ENCODE data around the gene CSTF1. TPM values are rescaled to one million over a fixed set of nuclear protein-coding genes. Genes with fewer than 3 reads are reported as not detected.
A peak's percentile ranks its signal among the peaks of the same experiment; 100 is the strongest.
"Not testable (repeated sequence)": the region's sequence is repeated elsewhere in the genome, so short reads cannot be mapped to it uniquely, and the experiment has no call there.

The CSTF1 gene
- total and polyA plus RNA-seq, 2 donors (not counting 3 experiments of a cell fraction or from before 2014, with no cell fraction given): 39.6 to 49.3 TPM

- Histone ChIP-seq H3K36me3 (ENCODE audit: control insufficient read depth in 2 of 2, extremely low read depth in 1 of 2, insufficient read depth in 2 of 2, low read length in 2 of 2) (peaks cover 3 to 12% of the 10 kb centered on the region in 2 experiments), H3K4me2 (ENCODE audit: insufficient read depth, low read length) (peak overlapping the region; percentile 65), H3K4me3 (replicated peaks in 1 of 3; ENCODE audit: insufficient read depth in 1 of 3, low read depth in 1 of 3, low read length in 3 of 3) (peak overlapping the region in 1 of 3 experiments; percentile 78), H3K9ac (replicated peaks; ENCODE audit: extremely low read depth, insufficient read depth, low read length) (peak overlapping the region; percentile 52), H3K4me1 (ENCODE audit: control insufficient read depth, extremely low read depth, insufficient read depth, low read length) (peaks cover 14% of the 10 kb centered on the region), H3K79me2 (ENCODE audit: control insufficient read depth, insufficient read depth, low read length) (peaks cover 77% of the 10 kb centered on the region)
- FAIRE-seq; H3K9me1 ChIP-seq (replicated peaks; ENCODE audit: control insufficient read depth, extremely low read depth, insufficient read depth, low read length); H3K27ac ChIP-seq (ENCODE audit: insufficient read depth, low read depth, low read length); POLR2A ChIA-PET; H2AFZ ChIP-seq (ENCODE audit: low read depth, low read length); dilution Hi-C loops (cut with MboI; ENCODE audit: extremely low pct_ligation_motif_present, low sequenced_read_pairs); DNase-seq (ENCODE audit: low read depth, low spot score); H3K27me3 ChIP-seq (ENCODE audit: control insufficient read depth in 2 of 2, insufficient read depth in 2 of 2, low read length in 2 of 2); CTCF ChIA-PET; H4K20me1 ChIP-seq (replicated peaks; ENCODE audit: control insufficient read depth, extremely low read depth, insufficient read depth, low read length); H3K9me3 ChIP-seq (replicated peaks; ENCODE audit: control insufficient read depth, insufficient read depth, low read length); BruUV-seq (replicated peaks): not testable (repeated sequence)
- intact Hi-C loops (cut with micrococcal nuclease): loop anchor here (2.0 kb wide), 1 partner anchor 14 kb away; no protein-coding TSS in a partner anchor
Measured at GRCh38 chr20:56390396-56390795, 2.0 kb upstream of the CSTF1 start.

DNA sequence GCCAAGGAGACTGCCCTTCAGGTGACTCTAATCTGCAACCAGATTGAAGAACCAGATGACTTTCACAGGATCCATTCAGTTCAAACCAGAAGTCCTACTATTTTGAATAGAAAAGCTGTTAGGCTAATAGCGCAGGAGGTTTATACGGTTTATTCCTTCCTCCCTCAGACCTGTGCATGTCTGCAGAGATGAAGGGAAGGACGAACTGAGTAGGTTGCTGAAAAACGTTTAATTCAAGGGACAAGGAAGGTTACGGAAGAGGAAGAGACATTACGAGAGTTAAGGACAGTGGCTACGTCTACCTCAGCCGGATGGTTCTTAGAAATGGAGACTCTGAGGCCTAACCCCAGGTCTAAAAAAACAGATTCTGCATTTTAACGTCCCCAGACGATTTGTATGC lies 1.4 kb upstream of the CSTF1 start:
- no peak for TF ChIP-seq FOS (IDR thresholded peaks at IDR 0.05; ENCODE audit: borderline replicate concordance, insufficient read depth, low read length)
- no peak for TF ChIP-seq GATA2 (IDR thresholded peaks at IDR 0.05; ENCODE audit: insufficient read depth, insufficient read length, low read depth, low read length)
- no peak for TF ChIP-seq EZH2 (IDR thresholded peaks at IDR 0.05; ENCODE audit: borderline replicate concordance, low read depth, low read length, severe bottlenecking)
- TF ChIP-seq CTCF (IDR thresholded peaks at IDR 0.05; ENCODE audit: extremely low read depth in 1 of 2, insufficient read depth in 1 of 2, low read depth in 1 of 2, low read length in 2 of 2): no peak

More for the DNA sequence above, 1.4 kb upstream of the CSTF1 start:
- BruUV-seq (replicated peaks): TSS peak; percentile 65
- H4K20me1 ChIP-seq (replicated peaks; ENCODE audit: control insufficient read depth, extremely low read depth, insufficient read depth, low read length): no peaks in the 10 kb centered on the region
- ChIA-PET POLR2A (no interaction called here), CTCF (interaction anchor here (1.4 kb wide), 1 partner anchor 9 kb away, joined by 5 read pairs; no protein-coding TSS in a partner anchor)
- intact Hi-C loops (cut with micrococcal nuclease) (loop anchor here (2.0 kb wide), 1 partner anchor 14 kb away; no protein-coding TSS in a partner anchor), dilution Hi-C loops (cut with MboI; ENCODE audit: extremely low pct_ligation_motif_present, low sequenced_read_pairs) (no loop called here)
- H3K27me3 ChIP-seq (ENCODE audit: control insufficient read depth in 2 of 2, insufficient read depth in 2 of 2, low read length in 2 of 2): no peaks in the 10 kb centered on the region
- H3K4me3 ChIP-seq (replicated peaks in 1 of 3; ENCODE audit: insufficient read depth in 1 of 3, low read depth in 1 of 3, low read length in 3 of 3): peak overlapping the region; percentile 46 to 79 (median 78)
- H3K79me2 ChIP-seq (ENCODE audit: control insufficient read depth, insufficient read depth, low read length): peaks cover 73% of the 10 kb centered on the region
- peaks cover 6 to 11% of the 10 kb centered on the region in 2 experiments for H3K36me3 ChIP-seq (ENCODE audit: control insufficient read depth in 2 of 2, extremely low read depth in 1 of 2, insufficient read depth in 2 of 2, low read length in 2 of 2)
- no peaks in the 10 kb centered on the region for H3K9me1 ChIP-seq (replicated peaks; ENCODE audit: control insufficient read depth, extremely low read depth, insufficient read depth, low read length)
- DNase-seq (ENCODE audit: low read depth, low spot score) (peak; percentile 4), FAIRE-seq (peak; percentile 62)
- peak overlapping the region; percentile 65 for H3K4me2 ChIP-seq (ENCODE audit: insufficient read depth, low read length)
- H3K27ac ChIP-seq (ENCODE audit: insufficient read depth, low read depth, low read length): no peak overlapping the region
- peak overlapping the region; percentile 80 for H2AFZ ChIP-seq (ENCODE audit: low read depth, low read length)
- H3K9ac ChIP-seq (replicated peaks; ENCODE audit: extremely low read depth, insufficient read depth, low read length): peak overlapping the region; percentile 52
- no peaks in the 10 kb centered on the region for H3K9me3 ChIP-seq (replicated peaks; ENCODE audit: control insufficient read depth, insufficient read depth, low read length)
- peaks cover 14% of the 10 kb centered on the region for H3K4me1 ChIP-seq (ENCODE audit: control insufficient read depth, extremely low read depth, insufficient read depth, low read length)
